ENCODE measurements around the gene AKAP8.

Gene AKAP8

GRCh38 chr19:15424121-15424520 is 44.5 kb upstream of the AKAP8 start:
- no peak for TF ChIP-seq ZFX (IDR thresholded peaks at IDR 0.05)
- TF ChIP-seq, protein P1, sequence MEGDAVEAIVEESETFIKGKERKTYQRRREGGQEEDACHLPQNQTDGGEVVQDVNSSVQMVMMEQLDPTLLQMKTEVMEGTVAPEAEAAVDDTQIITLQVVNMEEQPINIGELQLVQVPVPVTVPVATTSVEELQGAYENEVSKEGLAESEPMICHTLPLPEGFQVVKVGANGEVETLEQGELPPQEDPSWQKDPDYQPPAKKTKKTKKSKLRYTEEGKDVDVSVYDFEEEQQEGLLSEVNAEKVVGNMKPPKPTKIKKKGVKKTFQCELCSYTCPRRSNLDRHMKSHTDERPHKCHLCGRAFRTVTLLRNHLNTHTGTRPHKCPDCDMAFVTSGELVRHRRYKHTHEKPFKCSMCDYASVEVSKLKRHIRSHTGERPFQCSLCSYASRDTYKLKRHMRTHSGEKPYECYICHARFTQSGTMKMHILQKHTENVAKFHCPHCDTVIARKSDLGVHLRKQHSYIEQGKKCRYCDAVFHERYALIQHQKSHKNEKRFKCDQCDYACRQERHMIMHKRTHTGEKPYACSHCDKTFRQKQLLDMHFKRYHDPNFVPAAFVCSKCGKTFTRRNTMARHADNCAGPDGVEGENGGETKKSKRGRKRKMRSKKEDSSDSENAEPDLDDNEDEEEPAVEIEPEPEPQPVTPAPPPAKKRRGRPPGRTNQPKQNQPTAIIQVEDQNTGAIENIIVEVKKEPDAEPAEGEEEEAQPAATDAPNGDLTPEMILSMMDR (conservative IDR thresholded peaks at IDR 0.05), result no peak
- no peak overlapping the region for H3K27ac ChIP-seq

- no peak overlapping the region; the same call in 1 of the 2 replicates for H3K27ac ChIP-seq
- TF ChIP-seq, protein P1 (conservative IDR thresholded peaks at IDR 0.05), result no peak
- TF ChIP-seq ZFX (IDR thresholded peaks at IDR 0.05), result no peak
Measured at GRCh38 chr19:15423130-15423529, 43.5 kb upstream of the AKAP8 start.

GRCh38 chr19:15422296-15423075 is 42.9 kb upstream of the AKAP8 start:
- TF ChIP-seq ZFX (IDR thresholded peaks at IDR 0.05), result no peak
- TF ChIP-seq, protein P1 (conservative IDR thresholded peaks at IDR 0.05), result no peak
- peak overlapping the region; percentile 57 for H3K27ac ChIP-seq

DNA sequence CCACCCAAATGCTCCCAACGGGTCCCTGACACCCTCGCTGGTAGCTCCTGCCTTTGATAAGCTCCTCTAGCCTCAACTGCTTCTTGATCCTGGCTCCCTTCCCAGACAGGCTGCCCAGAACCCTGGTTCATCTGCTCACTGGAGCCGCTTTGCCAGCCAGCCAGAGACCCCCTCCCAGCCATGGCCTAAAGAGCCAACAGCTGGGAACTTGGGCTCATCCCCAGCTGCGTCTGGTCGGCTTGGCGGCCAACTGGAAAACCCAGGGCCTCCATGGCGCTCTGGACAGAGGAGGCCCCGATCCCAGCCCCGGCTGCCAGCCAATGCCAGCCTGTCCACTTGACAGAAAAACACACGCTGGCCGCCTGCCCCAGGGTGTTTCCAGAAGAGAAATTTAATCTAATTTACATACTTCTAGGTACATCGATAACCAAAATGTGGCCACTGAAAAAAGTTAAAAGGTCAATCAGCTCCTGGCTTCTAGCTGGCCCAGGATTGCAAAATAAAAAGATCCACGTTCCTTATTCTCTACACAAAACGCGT is 42.2 kb upstream of the AKAP8 start:
- TF ChIP-seq, protein P1 (conservative IDR thresholded peaks at IDR 0.05), result no peak
- no peak for TF ChIP-seq ZFX (IDR thresholded peaks at IDR 0.05)
- H3K27ac ChIP-seq, result peak overlapping the region; percentile 57

DNA sequence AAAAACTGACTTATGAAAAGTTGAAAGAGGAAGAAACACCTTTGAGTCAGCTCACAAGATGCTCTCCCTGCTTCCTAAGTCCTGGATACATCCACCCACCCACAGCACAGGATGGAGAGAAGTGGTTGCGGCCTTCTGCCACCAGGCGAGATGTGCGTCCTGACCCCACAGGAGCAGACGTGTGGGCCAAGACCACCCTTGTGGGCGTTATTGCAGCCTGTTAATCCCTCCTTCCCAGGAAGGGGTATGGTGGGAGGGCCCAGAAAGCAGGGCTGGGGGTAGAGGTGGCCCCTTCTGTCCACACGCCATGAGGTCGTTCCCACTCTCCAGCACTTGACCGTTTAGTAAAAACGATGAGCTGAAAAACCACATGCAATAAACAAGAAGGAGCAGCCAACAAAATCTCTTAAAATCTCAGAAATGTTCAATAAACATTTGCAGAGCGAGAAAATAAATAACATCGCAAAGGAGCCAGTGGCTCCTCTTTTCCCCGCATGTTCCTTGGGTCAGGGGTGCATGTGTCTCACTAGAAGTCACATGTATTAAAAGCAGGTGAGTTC is 41.6 kb upstream of the AKAP8 start:
- TF ChIP-seq, protein P1 (conservative IDR thresholded peaks at IDR 0.05), result no peak
- TF ChIP-seq ZFX (IDR thresholded peaks at IDR 0.05), result no peak
- peak overlapping the region; percentile 57 for H3K27ac ChIP-seq

DNA sequence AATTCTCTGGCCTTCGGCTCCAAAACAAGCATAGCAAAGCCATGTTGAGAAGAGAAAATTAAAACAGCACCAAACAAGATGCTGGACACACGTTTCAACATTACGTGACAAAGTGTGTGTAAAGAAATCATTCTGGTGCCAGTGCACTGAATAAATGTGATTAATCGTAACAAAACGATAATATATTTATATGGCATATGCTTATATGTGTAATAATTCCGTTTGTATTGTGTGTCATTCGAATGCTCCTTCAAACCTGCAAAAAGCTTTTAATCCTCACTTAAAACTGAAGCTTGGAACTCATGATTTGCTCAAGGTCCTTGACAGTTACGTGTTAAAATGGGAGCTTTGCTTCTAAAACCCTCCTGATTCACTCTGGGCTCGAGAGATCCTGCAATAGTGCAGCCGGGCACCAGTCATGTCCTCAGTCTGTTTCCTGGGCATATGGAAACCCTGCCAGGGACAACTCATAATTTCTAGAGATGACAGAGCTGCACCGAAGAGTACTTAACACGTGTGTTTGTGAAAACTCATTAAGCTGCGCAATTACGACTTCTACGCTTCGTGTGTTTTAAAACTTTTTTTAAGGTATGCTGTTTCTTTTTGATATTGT is 39.9 kb upstream of the AKAP8 start:
- TF ChIP-seq ZFX (IDR thresholded peaks at IDR 0.05), result no peak
- TF ChIP-seq, protein P1 (conservative IDR thresholded peaks at IDR 0.05), result no peak; the same call in 1 of the 2 replicates
- H3K27ac ChIP-seq, result peak overlapping the region; percentile 97

Data from C4-2B (cell line).